SU-DHL-6 (cell line): ENCODE measurements around the gene TP53BP1.

Experiments
- EZH2phosphoT487 ChIP-seq: fragments of 200-600 bp; sonication (generic), shearing (Covaris generic); conservative IDR thresholded peaks from 2 replicates; pipeline ENCODE4 v1.6.1; 2018; ENCODE audit warnings: mild to moderate bottlenecking, antibody characterized with exemption, low read length, moderate library complexity, mixed read lengths
- TF ChIP-seq, protein P1 (sequence below): fragments of 200-600 bp; sonication (generic); IDR thresholded peaks from one replicate; pipeline ENCODE4 v1.5.1; 2017; ENCODE audit warnings: antibody characterized with exemption, mild to moderate bottlenecking, low read length, moderate library complexity; ENCODE audit not compliant: insufficient read depth, poor library complexity, severe bottlenecking

DNA sequence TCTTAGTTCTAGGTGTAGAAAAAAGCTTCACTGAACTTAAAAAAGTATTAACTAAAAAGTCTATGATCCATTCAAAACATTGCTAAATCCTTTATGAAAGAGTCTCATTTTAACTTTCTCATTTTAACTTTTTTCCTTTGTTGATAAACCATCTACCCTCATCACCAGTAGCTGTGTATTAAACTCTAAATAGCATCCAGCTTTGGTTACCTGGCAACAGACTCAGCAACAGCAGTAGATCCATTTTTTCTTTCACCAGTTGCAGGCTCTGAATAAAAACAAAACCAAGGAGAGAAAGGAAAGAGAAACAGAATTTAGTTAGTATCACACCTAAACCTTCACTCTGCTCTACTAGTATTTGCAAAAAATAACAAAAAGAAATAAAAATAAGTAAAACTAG, 51.6 kb downstream of the TP53BP1 start:
- TF ChIP-seq, protein P1, sequence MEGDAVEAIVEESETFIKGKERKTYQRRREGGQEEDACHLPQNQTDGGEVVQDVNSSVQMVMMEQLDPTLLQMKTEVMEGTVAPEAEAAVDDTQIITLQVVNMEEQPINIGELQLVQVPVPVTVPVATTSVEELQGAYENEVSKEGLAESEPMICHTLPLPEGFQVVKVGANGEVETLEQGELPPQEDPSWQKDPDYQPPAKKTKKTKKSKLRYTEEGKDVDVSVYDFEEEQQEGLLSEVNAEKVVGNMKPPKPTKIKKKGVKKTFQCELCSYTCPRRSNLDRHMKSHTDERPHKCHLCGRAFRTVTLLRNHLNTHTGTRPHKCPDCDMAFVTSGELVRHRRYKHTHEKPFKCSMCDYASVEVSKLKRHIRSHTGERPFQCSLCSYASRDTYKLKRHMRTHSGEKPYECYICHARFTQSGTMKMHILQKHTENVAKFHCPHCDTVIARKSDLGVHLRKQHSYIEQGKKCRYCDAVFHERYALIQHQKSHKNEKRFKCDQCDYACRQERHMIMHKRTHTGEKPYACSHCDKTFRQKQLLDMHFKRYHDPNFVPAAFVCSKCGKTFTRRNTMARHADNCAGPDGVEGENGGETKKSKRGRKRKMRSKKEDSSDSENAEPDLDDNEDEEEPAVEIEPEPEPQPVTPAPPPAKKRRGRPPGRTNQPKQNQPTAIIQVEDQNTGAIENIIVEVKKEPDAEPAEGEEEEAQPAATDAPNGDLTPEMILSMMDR, result no peak
- no peak for TF ChIP-seq EZH2phosphoT487
